Left hindlimb (tissue), 1 donor: ENCODE data around the gene ERVW-1.

ENCODE experiments used
- DNase-seq: peaks from one replicate; pipeline ENCODE4 v3.0.0-alpha.2; 2018

Gene ERVW-1

GRCh38 chr7:92421676-92422435 lies 55.9 kb downstream of the ERVW-1 start:
- DNase-seq: no peak
